Activated naive CD8-positive, alpha-beta T cell (primary cell): ENCODE results near the gene LDLRAD4.

ENCODE experiments used
- H3K27ac Mint-ChIP-seq: one replicate; pipeline ENCODE4 v1.8.0; 2021; ENCODE audit warnings: mixed read lengths
- H3K27me3 Mint-ChIP-seq: one replicate; pipeline ENCODE4 v1.8.0; 2021; ENCODE audit warnings: mixed read lengths
- H3K36me3 Mint-ChIP-seq: one replicate; pipeline ENCODE4 v1.8.0; 2021; ENCODE audit warnings: mixed read lengths
- H3K4me1 Mint-ChIP-seq: one replicate; pipeline ENCODE4 v1.8.0; 2021; ENCODE audit warnings: low read depth, mixed read lengths
- H3K4me3 Mint-ChIP-seq: one replicate; pipeline ENCODE4 v1.8.0; 2021; ENCODE audit warnings: mild to moderate bottlenecking, mixed read lengths
- H3K9me3 Mint-ChIP-seq: one replicate; pipeline ENCODE4 v1.8.0; 2021; ENCODE audit warnings: low read depth, mixed read lengths

Gene LDLRAD4

DNA sequence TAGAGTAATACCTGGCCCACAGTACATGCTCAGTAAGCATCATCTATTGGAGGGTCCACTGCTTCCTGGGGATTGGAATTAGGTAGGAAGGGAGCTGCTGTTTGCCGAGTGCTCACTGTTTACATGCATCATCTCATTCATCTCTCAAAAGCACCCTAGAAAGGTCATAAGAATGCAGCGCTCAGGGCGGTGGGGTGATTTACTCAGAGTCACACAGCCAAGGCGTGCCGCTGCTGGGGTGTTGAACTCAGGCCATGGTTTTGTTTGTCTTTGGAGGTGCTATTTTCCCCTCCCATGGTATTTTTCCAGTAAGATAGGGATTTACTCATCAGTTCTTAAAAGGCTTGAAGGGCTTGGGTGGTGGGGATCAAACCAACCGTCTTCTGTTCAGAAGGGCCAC, 227.5 kb downstream of the LDLRAD4 start:
- no peak overlapping the region for H3K27ac Mint-ChIP-seq
- H3K4me1 Mint-ChIP-seq, result peaks cover 40% of the 10 kb centered on the region
- H3K27me3 Mint-ChIP-seq, result no peaks in the 10 kb centered on the region
- no peaks in the 10 kb centered on the region for H3K9me3 Mint-ChIP-seq
- peaks cover 2% of the 10 kb centered on the region for H3K36me3 Mint-ChIP-seq
- no peak overlapping the region for H3K4me3 Mint-ChIP-seq

GRCh38 chr18:13446610-13447461, 228.3 kb downstream of the LDLRAD4 start:
- H3K9me3 Mint-ChIP-seq, result no peaks in the 10 kb centered on the region
- H3K4me1 Mint-ChIP-seq, result peaks cover 41% of the 10 kb centered on the region
- H3K36me3 Mint-ChIP-seq, result peaks cover 2% of the 10 kb centered on the region
- no peak overlapping the region for H3K27ac Mint-ChIP-seq
- no peak overlapping the region for H3K4me3 Mint-ChIP-seq
- no peaks in the 10 kb centered on the region for H3K27me3 Mint-ChIP-seq

GRCh38 chr18:13447621-13448334, 229.2 kb downstream of the LDLRAD4 start:
- Mint-ChIP-seq H3K4me1 (peaks cover 38% of the 10 kb centered on the region), H3K36me3 (peaks cover 2% of the 10 kb centered on the region), H3K4me3 (no peak overlapping the region), H3K9me3 (no peaks in the 10 kb centered on the region), H3K27me3 (no peaks in the 10 kb centered on the region), H3K27ac (no peak overlapping the region)

GRCh38 chr18:13448335-13448795, 229.8 kb downstream of the LDLRAD4 start:
- no peaks in the 10 kb centered on the region for H3K9me3 Mint-ChIP-seq
- peaks cover 2% of the 10 kb centered on the region for H3K36me3 Mint-ChIP-seq
- H3K4me3 Mint-ChIP-seq, result no peak overlapping the region
- H3K27ac Mint-ChIP-seq, result no peak overlapping the region
- H3K4me1 Mint-ChIP-seq, result peaks cover 34% of the 10 kb centered on the region
- H3K27me3 Mint-ChIP-seq, result no peaks in the 10 kb centered on the region

- Mint-ChIP-seq H3K4me1 (peaks cover 29% of the 10 kb centered on the region), H3K27ac (peak overlapping the region; percentile 8), H3K36me3 (peaks cover 2% of the 10 kb centered on the region), H3K27me3 (no peaks in the 10 kb centered on the region), H3K9me3 (no peaks in the 10 kb centered on the region), H3K4me3 (no peak overlapping the region)
Measured at GRCh38 chr18:13449651-13450050, 231.1 kb downstream of the LDLRAD4 start.

DNA sequence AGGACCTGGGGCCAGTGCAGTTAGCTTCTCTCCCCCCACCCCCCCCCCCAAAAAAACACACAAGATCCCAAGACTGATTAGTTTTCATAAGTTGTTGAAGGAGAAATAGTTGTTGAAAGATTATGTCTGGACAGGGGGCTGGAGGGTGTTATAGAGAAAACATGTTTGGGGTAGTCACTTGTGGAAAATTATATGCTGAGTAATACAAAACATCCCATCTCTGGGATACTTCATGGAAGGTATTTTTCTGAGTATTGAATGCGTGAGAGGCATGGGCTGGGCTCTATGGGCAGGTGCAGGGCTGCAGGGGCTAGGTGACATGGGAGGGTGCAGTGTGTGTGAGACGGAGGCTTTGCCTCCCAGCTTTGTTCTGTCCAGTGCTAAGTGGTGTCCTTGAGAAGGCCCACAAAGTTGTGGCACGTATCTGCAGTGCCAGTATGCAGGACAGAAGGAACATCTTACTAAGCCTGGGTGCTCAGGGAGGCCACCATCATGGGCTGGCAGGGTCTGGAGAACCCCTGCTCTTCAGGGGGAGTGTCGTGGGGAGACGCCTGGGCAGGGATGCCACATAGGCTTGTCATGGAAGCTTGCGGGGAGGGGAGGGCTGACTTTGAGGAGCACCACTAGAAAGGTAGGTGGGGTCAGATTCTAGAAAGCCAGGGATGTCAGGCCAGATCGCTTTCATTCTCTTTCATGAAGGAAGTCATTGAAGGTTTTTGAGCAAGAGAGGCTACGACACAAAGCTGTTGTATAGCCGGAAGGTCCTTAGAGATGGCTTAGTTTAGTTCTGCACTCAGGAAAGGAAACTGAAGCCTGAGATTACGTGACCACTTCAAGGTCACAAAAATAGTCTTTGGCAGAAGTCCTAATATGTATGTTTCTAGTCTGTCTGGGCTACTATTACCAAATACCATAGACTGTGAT, 232.0 kb downstream of the LDLRAD4 start:
- peak overlapping the region; percentile 36 for H3K27ac Mint-ChIP-seq
- H3K36me3 Mint-ChIP-seq, result peaks cover 2% of the 10 kb centered on the region
- H3K4me3 Mint-ChIP-seq, result no peak overlapping the region
- no peaks in the 10 kb centered on the region for H3K27me3 Mint-ChIP-seq
- H3K4me1 Mint-ChIP-seq, result peaks cover 34% of the 10 kb centered on the region
- no peaks in the 10 kb centered on the region for H3K9me3 Mint-ChIP-seq

- no peaks in the 10 kb centered on the region for H3K9me3 Mint-ChIP-seq
- H3K4me1 Mint-ChIP-seq, result peaks cover 40% of the 10 kb centered on the region
- no peak overlapping the region for H3K4me3 Mint-ChIP-seq
- no peaks in the 10 kb centered on the region for H3K27me3 Mint-ChIP-seq
- H3K36me3 Mint-ChIP-seq, result peaks cover 2% of the 10 kb centered on the region
- H3K27ac Mint-ChIP-seq, result no peak overlapping the region
Measured at GRCh38 chr18:13451213-13451540, 232.6 kb downstream of the LDLRAD4 start.

DNA sequence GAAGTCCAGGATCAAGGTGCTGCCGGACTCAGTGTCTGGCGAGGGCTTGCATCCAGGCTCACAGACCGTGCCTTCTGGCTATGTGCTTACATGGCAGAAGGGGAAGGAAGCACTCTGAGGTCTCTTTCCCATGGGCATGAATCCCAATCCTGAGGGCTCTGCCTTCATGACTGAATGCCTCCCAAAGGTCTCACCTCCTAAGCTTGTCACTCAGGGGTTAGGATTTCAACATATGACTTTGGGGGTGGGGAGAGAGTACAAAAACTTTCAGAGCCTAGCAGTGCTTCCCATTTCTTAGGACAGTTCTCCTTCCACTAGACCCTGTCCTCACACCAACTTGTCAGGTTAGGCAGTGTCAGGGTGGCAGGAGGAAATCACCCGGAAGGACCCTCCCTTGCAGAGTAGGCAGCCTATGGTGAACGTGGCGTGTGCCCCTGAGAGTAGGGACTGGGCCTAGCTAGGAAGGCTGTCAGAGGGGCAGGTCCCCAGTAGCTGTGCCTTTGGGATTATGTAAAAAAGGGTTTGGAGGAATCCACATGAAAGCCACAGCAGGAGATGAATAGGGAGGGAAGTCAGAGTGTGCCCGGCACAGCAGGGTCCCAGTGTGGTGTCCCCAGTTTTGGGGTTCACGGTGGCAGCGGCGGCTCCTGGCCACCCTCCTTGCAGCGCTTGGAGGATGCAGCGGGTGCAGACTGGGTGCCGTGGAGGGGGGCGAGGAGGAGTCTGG, 233.3 kb downstream of the LDLRAD4 start:
- H3K36me3 Mint-ChIP-seq, result peaks cover 2% of the 10 kb centered on the region
- no peaks in the 10 kb centered on the region for H3K9me3 Mint-ChIP-seq
- H3K4me1 Mint-ChIP-seq, result peaks cover 45% of the 10 kb centered on the region
- H3K27ac Mint-ChIP-seq, result no peak overlapping the region
- H3K4me3 Mint-ChIP-seq, result no peak overlapping the region
- H3K27me3 Mint-ChIP-seq, result no peaks in the 10 kb centered on the region

- H3K36me3 Mint-ChIP-seq, result peaks cover 2% of the 10 kb centered on the region
- no peaks in the 10 kb centered on the region for H3K9me3 Mint-ChIP-seq
- H3K4me1 Mint-ChIP-seq, result peaks cover 47% of the 10 kb centered on the region
- H3K4me3 Mint-ChIP-seq, result no peak overlapping the region
- no peak overlapping the region for H3K27ac Mint-ChIP-seq
- no peaks in the 10 kb centered on the region for H3K27me3 Mint-ChIP-seq
Measured at GRCh38 chr18:13452388-13452811, 233.8 kb downstream of the LDLRAD4 start.

GRCh38 chr18:13452871-13453680, 234.5 kb downstream of the LDLRAD4 start:
- peaks cover 7% of the 10 kb centered on the region for H3K36me3 Mint-ChIP-seq
- H3K27me3 Mint-ChIP-seq, result no peaks in the 10 kb centered on the region
- H3K27ac Mint-ChIP-seq, result no peak overlapping the region
- H3K4me1 Mint-ChIP-seq, result peaks cover 43% of the 10 kb centered on the region
- H3K9me3 Mint-ChIP-seq, result no peaks in the 10 kb centered on the region
- no peak overlapping the region for H3K4me3 Mint-ChIP-seq

GRCh38 chr18:13453714-13454113, 235.2 kb downstream of the LDLRAD4 start:
- H3K27me3 Mint-ChIP-seq, result no peaks in the 10 kb centered on the region
- peaks cover 38% of the 10 kb centered on the region for H3K4me1 Mint-ChIP-seq
- no peak overlapping the region for H3K27ac Mint-ChIP-seq
- H3K9me3 Mint-ChIP-seq, result no peaks in the 10 kb centered on the region
- no peak overlapping the region for H3K4me3 Mint-ChIP-seq
- H3K36me3 Mint-ChIP-seq, result peaks cover 9% of the 10 kb centered on the region

DNA sequence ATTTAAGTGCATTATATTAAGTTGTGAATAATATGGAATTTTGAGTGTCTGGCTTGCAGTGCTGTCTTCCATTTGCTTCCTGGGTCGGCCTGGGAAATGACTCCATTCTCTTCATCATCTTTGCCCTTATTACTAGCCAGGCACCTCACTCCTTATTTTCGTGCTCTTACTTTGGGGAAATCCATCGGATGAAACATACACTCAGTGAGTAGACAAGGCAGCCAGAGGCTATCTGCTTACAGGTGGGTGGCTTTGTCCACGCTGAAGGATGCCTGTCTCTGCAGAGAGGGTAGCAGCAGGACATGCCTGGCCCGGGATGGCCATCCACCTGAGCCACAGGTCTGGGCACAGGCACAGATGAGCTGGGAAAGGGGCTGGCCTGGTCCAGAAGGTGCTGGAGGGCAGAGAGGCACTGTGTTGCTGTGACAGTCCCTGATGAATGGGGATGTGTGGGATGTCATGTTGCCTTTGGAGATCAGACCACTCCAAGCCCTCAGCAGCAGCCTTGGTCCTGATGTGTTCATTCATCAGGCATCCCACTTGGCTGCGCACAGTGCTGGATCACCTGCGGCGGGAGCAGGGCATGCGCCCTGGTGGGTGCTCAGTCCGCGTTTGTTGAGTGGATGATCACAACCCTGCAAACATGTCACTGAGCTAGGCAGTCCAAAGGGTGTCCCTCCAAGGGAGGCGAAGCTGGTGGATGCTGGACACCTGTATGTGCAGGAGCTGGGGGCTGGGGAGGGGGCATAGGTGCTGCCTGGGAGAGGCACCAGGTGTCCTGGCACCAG, 236.0 kb downstream of the LDLRAD4 start:
- peaks cover 7% of the 10 kb centered on the region for H3K36me3 Mint-ChIP-seq
- H3K9me3 Mint-ChIP-seq, result no peaks in the 10 kb centered on the region

GRCh38 chr18:13455471-13455870, 236.9 kb downstream of the LDLRAD4 start:
- Mint-ChIP-seq H3K9me3 (no peaks in the 10 kb centered on the region), H3K27ac (peak overlapping the region; percentile 71), H3K4me1 (peaks cover 38% of the 10 kb centered on the region), H3K4me3 (peak overlapping the region; percentile 49), H3K36me3 (peaks cover 7% of the 10 kb centered on the region), H3K27me3 (no peaks in the 10 kb centered on the region)

More for the DNA sequence above, 236.0 kb downstream of the LDLRAD4 start:
- Mint-ChIP-seq H3K4me3 (no peak overlapping the region), H3K27me3 (no peaks in the 10 kb centered on the region), H3K27ac (peak overlapping the region; percentile 54), H3K4me1 (peaks cover 38% of the 10 kb centered on the region)
